ENCODE results near the gene POLR1G. TPM values are rescaled to one million over a fixed set of nuclear protein-coding genes. Genes with fewer than 3 reads are reported as not detected.

POLR1G gene
- total RNA-seq, 1 donor from 2014 or later = 4.5 TPM

DNA sequence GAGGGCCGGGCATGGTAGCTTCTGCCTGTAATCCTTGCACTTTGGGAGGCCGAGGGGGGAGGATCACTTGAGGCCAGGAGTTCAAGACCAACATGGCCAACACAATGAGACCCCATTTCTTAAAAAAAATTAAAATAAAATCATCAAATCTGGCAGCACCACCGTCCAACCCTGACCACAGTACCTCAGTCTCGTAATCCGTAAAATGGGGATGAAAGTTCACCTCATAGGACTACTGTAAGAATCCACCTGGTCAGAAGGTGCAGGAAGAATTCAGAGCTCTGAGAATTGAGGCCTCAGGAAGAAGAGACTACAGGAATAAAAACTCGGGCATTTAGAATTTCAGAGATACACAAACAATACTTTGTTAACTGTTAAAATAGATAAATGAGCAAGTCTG is 4.6 kb upstream of the POLR1G start:
- peaks cover 4% of the 10 kb centered on the region for H3K27me3 ChIP-seq (ENCODE audit: low read depth)

DNA sequence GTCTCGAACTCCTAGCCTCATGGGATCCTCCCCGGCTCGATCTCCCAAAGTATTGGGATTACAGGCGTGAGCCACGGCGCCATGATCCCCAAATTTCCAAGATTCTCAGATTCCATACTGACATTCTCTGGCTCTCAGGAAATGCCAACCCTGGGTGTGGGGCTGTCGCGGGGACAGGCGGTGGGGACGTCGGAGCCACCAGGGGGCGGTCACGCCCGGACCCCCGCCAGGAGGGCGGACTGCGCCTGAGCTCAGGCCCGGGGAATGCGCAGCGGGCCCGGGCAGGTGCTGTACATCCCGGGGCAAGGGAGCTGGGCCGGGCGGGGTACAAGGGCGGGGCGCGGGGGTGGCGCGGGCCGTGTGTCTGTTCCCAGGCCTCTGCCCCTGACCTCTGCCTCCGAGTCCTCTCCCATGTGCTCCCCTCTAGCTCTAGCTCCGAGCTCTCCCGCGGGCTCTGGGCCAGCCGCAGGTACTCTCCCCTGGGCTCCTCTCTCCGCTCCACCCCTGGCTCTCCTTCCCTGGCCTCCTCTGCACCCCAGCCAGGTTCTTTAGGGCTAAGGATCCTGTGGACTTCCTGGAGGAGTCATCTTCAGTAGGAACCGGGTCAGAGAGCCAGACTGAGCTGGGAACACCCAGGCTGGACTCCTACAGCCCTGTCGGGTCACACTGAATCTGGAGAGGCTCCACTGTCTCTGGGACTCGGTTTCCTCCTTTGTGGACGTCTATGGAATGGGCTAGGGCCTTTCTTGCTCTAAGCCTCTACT is 4.0 kb upstream of the POLR1G start:
- peaks cover 4% of the 10 kb centered on the region for H3K27me3 ChIP-seq (ENCODE audit: low read depth)
- intact Hi-C loops (cut with DNase I) = no loop called here
- TF ChIP-seq, protein P1, sequence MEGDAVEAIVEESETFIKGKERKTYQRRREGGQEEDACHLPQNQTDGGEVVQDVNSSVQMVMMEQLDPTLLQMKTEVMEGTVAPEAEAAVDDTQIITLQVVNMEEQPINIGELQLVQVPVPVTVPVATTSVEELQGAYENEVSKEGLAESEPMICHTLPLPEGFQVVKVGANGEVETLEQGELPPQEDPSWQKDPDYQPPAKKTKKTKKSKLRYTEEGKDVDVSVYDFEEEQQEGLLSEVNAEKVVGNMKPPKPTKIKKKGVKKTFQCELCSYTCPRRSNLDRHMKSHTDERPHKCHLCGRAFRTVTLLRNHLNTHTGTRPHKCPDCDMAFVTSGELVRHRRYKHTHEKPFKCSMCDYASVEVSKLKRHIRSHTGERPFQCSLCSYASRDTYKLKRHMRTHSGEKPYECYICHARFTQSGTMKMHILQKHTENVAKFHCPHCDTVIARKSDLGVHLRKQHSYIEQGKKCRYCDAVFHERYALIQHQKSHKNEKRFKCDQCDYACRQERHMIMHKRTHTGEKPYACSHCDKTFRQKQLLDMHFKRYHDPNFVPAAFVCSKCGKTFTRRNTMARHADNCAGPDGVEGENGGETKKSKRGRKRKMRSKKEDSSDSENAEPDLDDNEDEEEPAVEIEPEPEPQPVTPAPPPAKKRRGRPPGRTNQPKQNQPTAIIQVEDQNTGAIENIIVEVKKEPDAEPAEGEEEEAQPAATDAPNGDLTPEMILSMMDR (IDR thresholded peaks at IDR 0.05) = peak; percentile 58
- H3K4me1 ChIP-seq = peaks cover 59% of the 10 kb centered on the region
- ATAC-seq (peak in 1 of 2 donors; percentile 20), DNase-seq (peak; percentile 69)
- H3K27ac ChIP-seq = peak overlapping the region; percentile 93
- H3K4me3 ChIP-seq = peak overlapping the region; percentile 28
- no peaks in the 10 kb centered on the region for H3K9me3 ChIP-seq
- no peaks in the 10 kb centered on the region for H3K36me3 ChIP-seq

More for the DNA sequence above, 4.6 kb upstream of the POLR1G start:
- DNase-seq = no peak
- intact Hi-C loops (cut with DNase I) = no loop called here
- no peaks in the 10 kb centered on the region for H3K9me3 ChIP-seq
- H3K4me1 ChIP-seq = peaks cover 52% of the 10 kb centered on the region
- H3K27ac ChIP-seq = peak overlapping the region; percentile 93
- H3K36me3 ChIP-seq = no peaks in the 10 kb centered on the region
- H3K4me3 ChIP-seq = no peak overlapping the region
- TF ChIP-seq, protein P1 (IDR thresholded peaks at IDR 0.05) = no peak
- no peak for ATAC-seq

GRCh38 chr19:45403272-45403671 is 3.2 kb upstream of the POLR1G start:
- DNase-seq = no peak
- Histone ChIP-seq H3K9me3 (no peaks in the 10 kb centered on the region), H3K27ac (peak overlapping the region; percentile 93), H3K36me3 (no peaks in the 10 kb centered on the region), H3K4me1 (peaks cover 55% of the 10 kb centered on the region), H3K4me3 (no peak overlapping the region), H3K27me3 (ENCODE audit: low read depth) (peaks cover 4% of the 10 kb centered on the region)
- intact Hi-C loops (cut with DNase I) = no loop called here
- ATAC-seq = no peak
- TF ChIP-seq, protein P1 (IDR thresholded peaks at IDR 0.05) = no peak

DNA sequence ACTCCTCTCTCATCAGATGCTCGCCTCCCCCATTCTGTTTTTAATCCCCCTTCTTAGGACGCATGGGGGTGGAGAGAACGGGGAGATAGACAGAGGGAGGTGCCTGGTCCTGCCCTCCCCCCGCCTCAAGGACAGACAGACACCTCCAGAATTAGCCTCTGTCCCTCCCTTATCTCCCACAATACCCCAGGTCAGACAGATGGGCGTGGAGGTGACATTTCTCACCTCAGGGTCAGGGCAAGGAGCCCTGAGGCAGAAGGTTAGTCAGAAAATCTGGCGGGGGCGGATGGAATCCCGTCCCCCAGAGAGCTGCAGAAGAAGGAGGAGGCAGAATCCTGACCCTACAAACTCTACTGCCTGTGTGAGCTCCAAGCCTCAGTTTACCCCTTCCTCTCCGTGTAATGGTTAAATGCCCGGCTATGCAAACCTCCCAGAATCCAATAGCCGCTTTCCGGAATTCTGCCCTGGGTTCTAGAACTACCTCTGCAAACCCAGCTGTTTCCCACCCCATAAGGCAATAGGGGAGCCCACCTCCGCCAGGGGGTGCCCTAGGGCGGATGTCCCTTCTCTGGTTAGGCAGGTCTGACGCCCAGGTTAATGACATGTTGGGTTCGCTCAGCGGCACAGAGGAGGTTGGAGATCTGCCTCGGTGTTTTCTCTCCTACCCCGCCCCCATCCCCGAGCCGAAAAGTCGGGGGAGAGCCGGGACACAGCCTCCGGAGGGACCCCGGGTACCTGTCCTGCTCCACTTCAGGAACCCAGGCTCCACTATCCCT is 2.5 kb upstream of the POLR1G start:
- peaks cover 50% of the 10 kb centered on the region for H3K4me1 ChIP-seq
- ATAC-seq = peak; percentile 20 to 34
- intact Hi-C loops (cut with DNase I) = no loop called here
- peak; percentile 75 for DNase-seq
- TF ChIP-seq, protein P1 (IDR thresholded peaks at IDR 0.05) = peak; percentile 53
- peak overlapping the region; percentile 93 for H3K27ac ChIP-seq
- H3K27me3 ChIP-seq (ENCODE audit: low read depth) = peaks cover 4% of the 10 kb centered on the region
- peak overlapping the region; percentile 76 for H3K4me3 ChIP-seq
- H3K36me3 ChIP-seq = no peaks in the 10 kb centered on the region
- H3K9me3 ChIP-seq = no peaks in the 10 kb centered on the region

GRCh38 chr19:45404557-45405434 is 1.6 kb upstream of the POLR1G start, which contains the start of gene PPP1R13L:
TSS of gene PPP1R13L (minus strand) at chr19:45405069. CDS start at chr19:45398318, 6,751 bp downstream.
- H3K27me3 ChIP-seq (ENCODE audit: low read depth) = peaks cover 4% of the 10 kb centered on the region
- no peaks in the 10 kb centered on the region for H3K9me3 ChIP-seq
- H3K4me1 ChIP-seq = peaks cover 48% of the 10 kb centered on the region
- intact Hi-C loops (cut with DNase I) = no loop called here
- peak within 1 kb of the TSS; percentile 93 for H3K27ac ChIP-seq
- DNase-seq = peak; percentile 94
- no peaks in the 10 kb centered on the region for H3K36me3 ChIP-seq
- ATAC-seq = peak; percentile 87
- TF ChIP-seq, protein P1 (IDR thresholded peaks at IDR 0.05) = no peak
- peak within 1 kb of the TSS; percentile 76 for H3K4me3 ChIP-seq

Measured in lower lobe of right lung (tissue), 2 donors.